HG03060 (cell line): ENCODE data around the gene HNRNPH2.

ENCODE experiments used
- ATAC-seq: cut with Tn5 transposase; IDR thresholded peaks from one replicate; pipeline ENCODE4 v1.9.1; 2021; ENCODE audit warnings: low read depth, moderate number of reproducible peaks; ENCODE audit not compliant: unreplicated experiment

Gene HNRNPH2

GRCh38 chrX:101450961-101451360, 42.9 kb downstream of the HNRNPH2 start:
- ATAC-seq = no peak

GRCh38 chrX:101452056-101452455, 44.0 kb downstream of the HNRNPH2 start:
- no peak for ATAC-seq

GRCh38 chrX:101460669-101461068, 52.6 kb downstream of the HNRNPH2 start:
- no peak for ATAC-seq

DNA sequence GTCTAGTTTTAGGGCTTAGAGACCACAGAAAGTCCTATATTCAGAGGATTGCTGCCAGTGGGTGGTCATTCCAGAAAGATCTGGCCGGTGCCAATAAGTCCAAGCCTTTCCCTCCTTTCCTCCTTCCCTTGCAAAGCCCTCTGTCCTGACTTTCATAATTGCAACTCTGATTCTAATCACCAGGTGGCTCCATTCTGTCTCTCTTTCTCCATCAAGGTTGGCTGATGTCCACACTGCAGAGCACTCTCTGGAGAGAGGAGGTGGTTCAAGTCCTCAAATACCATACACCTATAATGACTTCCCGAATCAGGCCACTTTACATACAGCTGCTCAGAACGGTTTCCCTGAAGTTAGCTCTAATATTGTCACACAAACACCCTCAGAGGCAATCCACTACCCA, 54.9 kb downstream of the HNRNPH2 start:
- ATAC-seq = no peak
